Right lobe of liver (tissue), 6 donors: Measurements from ENCODE around the gene TGFBR2. TPM values are rescaled to one million over a fixed set of nuclear protein-coding genes. Genes with fewer than 3 reads are reported as not detected.
A peak's percentile ranks its signal among the peaks of the same experiment; 100 is the strongest.

Experiments used
- ATAC-seq, 4 donors: fragments of 200-7000 bp; cut with Tn5 transposase; one replicate each; pipeline ENCODE4 v1.9.1; 2020; ENCODE audit warnings: mild to moderate bottlenecking in 4 of 4, moderate library complexity in 4 of 4
- DNase-seq, 3 donors: peaks; one replicate each; pipeline ENCODE4 v3.0.0-alpha.2; 2020
- H3K27ac ChIP-seq, 3 donors: fragments of 200-600 bp; one replicate each; pipeline ENCODE4 v1.8.0; 2022
- H3K27me3 ChIP-seq, 2 donors: fragments of 200-600 bp; one replicate each; pipeline ENCODE4 v1.8.0; 2022
- H3K36me3 ChIP-seq, 4 donors: fragments of 200-600 bp; sonication (generic) in 1 of 4; one replicate each; pipeline versions ENCODE4 v1.5.1 to v1.8.0; 2017 to 2022; ENCODE audit warnings: control low read depth in 1 of 4
- H3K4me1 ChIP-seq, 4 donors: fragments of 200-600 bp; sonication (generic) in 1 of 4; one replicate each; pipeline versions ENCODE4 v1.5.1 to v1.8.0; 2017 to 2022; ENCODE audit warnings: control low read depth in 1 of 4
- H3K4me3 ChIP-seq, 3 donors: fragments of 200-600 bp; one replicate each; pipeline ENCODE4 v1.8.0; 2022
- H3K9me3 ChIP-seq, 4 donors: fragments of 200-600 bp; sonication (generic) in 1 of 4; one replicate each; pipeline versions ENCODE4 v1.5.1 to v1.8.0; 2017 to 2022; ENCODE audit warnings: control low read depth in 1 of 4
- CTCF ChIP-seq, 4 donors: fragments of 200-600 bp in 3 of 4; fragments of 450-650 bp in 1 of 4; IDR thresholded peaks; one replicate each; pipeline versions ENCODE4 v1.5.1 to v1.8.0; 2016 to 2022; ENCODE audit warnings: antibody characterized with exemption in 4 of 4, mild to moderate bottlenecking in 2 of 4
- POLR2A ChIP-seq: fragments of 450-650 bp; IDR thresholded peaks from one replicate; pipeline ENCODE4 v1.6.1; 2017; ENCODE audit warnings: antibody characterized with exemption, mild to moderate bottlenecking
- WGBS: methylation state at CpG from one replicate; pipeline ENCODE4 v1.1.6; 2018; ENCODE audit warnings: low coverage, low lambda C conversion rate; ENCODE audit not compliant: insufficient coverage; ENCODE audit errors: missing lambda C conversion rate; 5-methylcytosine and 5-hydroxymethylcytosine counted together
- intact Hi-C, 2 donors: fragments of 100-400 bp; cut with DNase I; formaldehyde crosslinking; loops; one replicate each; pipeline versions ENCODE4 v1.11.2 to v1.14.1; 2022
- total RNA-seq, 6 experiments: library from RNA; depleted of rRNA in 2 of 6; stranded (reverse); fragments of >200 nt in 2 of 6; fragmentation: NEBNext Ultra II Directional in 3 of 6; extraction: Animal tissue kit (Norgen Biotek cat#: 25700) in 3 of 6; gene quantifications; one replicate each; pipeline versions ENCODE4 v1.1.0 to v1.2.4, GENCODE V29; 2016 to 2023
- donor health status: DM: no; HTN: yes; CAD: no.
- donor health status: DM: no; HTN: no; CAD: no.
- donor health status: DM: no; HTN: no; CAD: no.
- donor health status: DM: no; HTN: yes; CAD: no.
- donor health status: DM: no; HTN: yes; CAD: no.

TGFBR2 gene
- total RNA-seq, 6 experiments from 2014 or later, result 24.9 to 52.6 (median 45.5) TPM

DNA sequence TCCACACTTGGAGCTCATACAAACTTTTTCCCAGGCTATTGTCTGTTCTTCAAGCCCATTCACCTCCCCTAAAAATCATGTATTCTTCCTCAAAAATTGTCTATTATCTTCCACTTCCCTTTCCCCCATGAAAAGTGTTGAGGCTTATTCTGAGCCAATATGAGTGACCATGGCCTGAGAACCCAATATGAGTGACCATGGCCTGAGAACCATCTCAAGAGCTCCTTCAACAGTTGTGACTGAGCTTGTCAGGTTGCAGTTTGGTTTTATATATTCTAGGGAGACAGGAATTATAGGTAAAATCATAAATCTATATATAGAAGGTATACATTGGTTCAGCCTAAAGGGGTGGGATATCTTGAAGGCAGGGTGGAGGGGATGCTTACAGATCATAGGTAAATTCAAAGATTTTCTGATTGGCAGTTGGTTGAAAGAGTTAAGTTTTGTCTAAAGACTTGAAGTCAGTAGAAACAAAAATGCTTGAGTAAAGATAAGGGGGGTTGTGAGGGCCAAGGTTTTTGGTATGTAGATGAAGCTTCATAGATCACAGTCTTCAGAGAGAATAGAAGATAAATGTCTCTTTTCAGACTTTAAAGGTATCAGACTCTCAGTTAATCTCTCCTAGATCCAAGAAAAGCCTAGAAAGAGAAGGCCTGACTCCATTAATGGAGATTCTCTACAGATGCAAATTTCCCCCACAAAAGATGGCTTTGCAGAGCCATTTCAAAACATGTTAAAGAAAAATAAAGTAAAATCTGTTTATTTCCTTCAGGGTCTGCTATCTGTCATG, 95.8 kb downstream of the TGFBR2 start:
- H3K4me1 ChIP-seq, result no peaks in the 10 kb centered on the region
- H3K9me3 ChIP-seq, result no peaks in the 10 kb centered on the region
- TF ChIP-seq POLR2A, result no peak
- no peak for TF ChIP-seq CTCF (IDR thresholded peaks at IDR 0.05)
- no peak for ATAC-seq
- H3K27me3 ChIP-seq, result no peaks in the 10 kb centered on the region
- H3K27ac ChIP-seq, result no peak overlapping the region
- intact Hi-C loops, result no loop called here
- DNase-seq, result no peak
- no peak overlapping the region for H3K4me3 ChIP-seq
- H3K36me3 ChIP-seq, result no peaks in the 10 kb centered on the region

- Histone ChIP-seq H3K36me3 (no peaks in the 10 kb centered on the region), H3K27ac (no peak overlapping the region), H3K4me1 (no peaks in the 10 kb centered on the region), H3K4me3 (no peak overlapping the region), H3K9me3 (no peaks in the 10 kb centered on the region), H3K27me3 (no peaks in the 10 kb centered on the region)
- ATAC-seq (no peak), DNase-seq (no peak)
- intact Hi-C loops, result no loop called here
- 50% methylated on average over 1 of the region's 2 CpGs for WGBS
- TF ChIP-seq POLR2A, result no peak
- no peak for TF ChIP-seq CTCF (IDR thresholded peaks at IDR 0.05)
These were observed 96.5 kb downstream of the TGFBR2 start for GRCh38 chr3:30702828-30703397.

DNA sequence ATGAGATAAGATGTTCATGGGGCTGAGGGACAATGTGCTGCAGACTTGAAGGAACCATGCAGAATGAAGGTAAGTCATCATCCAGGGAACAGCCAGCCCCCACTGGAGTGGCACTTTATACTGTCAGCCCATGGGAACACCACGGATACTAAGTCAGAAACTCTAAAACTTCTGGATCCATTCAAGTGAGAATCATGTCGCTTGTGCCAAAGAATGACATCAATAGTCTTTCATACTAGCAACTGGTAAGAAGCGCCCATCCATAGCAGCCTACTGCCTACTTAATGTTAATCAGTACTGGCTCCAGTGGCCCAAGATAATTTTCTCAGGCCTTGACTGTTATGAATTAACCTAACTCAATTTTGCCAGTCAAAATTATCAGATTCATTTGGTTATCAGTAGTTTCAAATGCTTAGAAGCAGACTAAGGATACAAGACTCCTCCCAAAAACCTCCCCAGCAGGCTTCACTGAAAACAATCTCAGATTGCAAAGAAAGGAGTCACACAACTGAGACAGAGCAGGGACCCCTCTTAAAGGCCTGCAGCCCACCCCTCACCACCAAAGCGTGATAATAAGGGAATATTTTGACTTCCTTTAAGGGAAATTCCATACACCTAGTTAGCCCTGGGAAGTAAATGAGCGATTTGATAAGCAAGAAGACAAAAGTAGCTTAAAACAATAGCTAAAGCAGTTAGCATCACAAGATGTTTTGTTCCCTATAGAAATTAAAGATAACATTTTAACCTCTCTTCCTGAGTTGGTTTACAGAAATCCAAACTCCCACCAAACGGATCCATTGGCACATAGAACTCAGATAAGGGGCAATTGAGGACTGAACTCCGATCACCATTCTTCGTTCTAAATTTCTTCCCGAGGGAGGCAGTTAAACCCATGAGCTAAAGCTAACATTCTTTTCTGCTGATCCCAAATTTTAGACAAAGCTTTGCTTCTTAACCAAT, 98.8 kb downstream of the TGFBR2 start:
- Histone ChIP-seq H3K36me3 (no peaks in the 10 kb centered on the region), H3K4me3 (no peak overlapping the region), H3K27me3 (no peaks in the 10 kb centered on the region), H3K27ac (no peak overlapping the region), H3K4me1 (no peaks in the 10 kb centered on the region), H3K9me3 (no peaks in the 10 kb centered on the region)
- WGBS, result 51% methylated on average over 8 of the region's 9 CpGs
- ATAC-seq (peak in 1 of 4 donors; percentile 19), DNase-seq (no peak)
- TF ChIP-seq POLR2A (no peak), CTCF (IDR thresholded peaks at IDR 0.05) (no peak)
- intact Hi-C loops, result no loop called here

- H3K36me3 ChIP-seq, result no peaks in the 10 kb centered on the region
- no peaks in the 10 kb centered on the region for H3K9me3 ChIP-seq
- no peak for TF ChIP-seq POLR2A
- no peak for TF ChIP-seq CTCF (IDR thresholded peaks at IDR 0.05)
- H3K27ac ChIP-seq, result no peak overlapping the region
- DNase-seq (no peak), ATAC-seq (no peak)
- intact Hi-C loops, result no loop called here
- H3K4me3 ChIP-seq, result no peak overlapping the region
- no peaks in the 10 kb centered on the region for H3K4me1 ChIP-seq
- 90% methylated on average over 4 of the region's 4 CpGs for WGBS
- no peaks in the 10 kb centered on the region for H3K27me3 ChIP-seq
These were observed 101.4 kb downstream of the TGFBR2 start for GRCh38 chr3:30707825-30708224.
